OCI-LY3 (cell line): ENCODE measurements around the gene AKR1C1.
"Not testable (repeated sequence)": the region's sequence is repeated elsewhere in the genome, so short reads cannot be mapped to it uniquely, and the experiment has no call there.

Experiments used
- CTCF ChIP-seq: fragments of 200-600, 300-600 bp; sonication (generic); IDR thresholded peaks from 2 replicates; pipeline ENCODE4 v1.5.1; 2014; ENCODE audit warnings: antibody characterized with exemption, low read length, low read depth
- EZH2phosphoT487 ChIP-seq: fragments of 200-600 bp; shearing (Covaris generic); IDR thresholded peaks from 2 replicates; pipeline ENCODE4 v1.6.1; 2018; ENCODE audit warnings: antibody characterized with exemption, mixed run types, low read depth

- TF ChIP-seq CTCF, EZH2phosphoT487: not testable (repeated sequence)
Measured at GRCh38 chr10:5031588-5031987, 68.4 kb downstream of the AKR1C1 start.
